IMR-90 (cell line): Measurements from ENCODE around the gene NEK9. TPM values are rescaled to one million over a fixed set of nuclear protein-coding genes. Genes with fewer than 3 reads are reported as not detected.

Experiments
- ATAC-seq: fragments of 200-7000 bp; cut with Tn5 transposase; 2 replicates; pipeline ENCODE4 v1.9.1; 2020; ENCODE audit warnings: low read depth, mild to moderate bottlenecking, moderate library complexity
- BruUV-seq: library from RNA; stranded (reverse); fragments of 400-500 nt; replicated peaks from 2 replicates; lab custom pipeline; 2021; lab: Mats Ljungman, UMichigan
- CTCF ChIA-PET: fragments of 300-600 bp; formaldehyde crosslinking; extraction: SDS; loops from one replicate; lab custom pipeline; 2021; ENCODE audit warnings: antibody characterized with exemption; lab: Yijun Ruan, JAX
- POLR2A ChIA-PET: fragments of 300-600 bp; sonication (Branson Sonifier 250); formaldehyde crosslinking; loops from one replicate; lab custom pipeline; 2022; ENCODE audit warnings: antibody characterized with exemption; ENCODE audit not compliant: unreplicated experiment; lab: Charles Lee
- DNase-seq: peaks from one replicate; pipeline ENCODE4 v3.0.0; 2013
- H2AFZ ChIP-seq: replicated peaks from 2 replicates; pipeline ENCODE3; 2013; ENCODE audit warnings: low read length, mild to moderate bottlenecking; ENCODE audit not compliant: poor library complexity
- H2AK5ac ChIP-seq: 2 replicates; pipeline ENCODE4 v1.6.1; 2013; ENCODE audit warnings: low read depth, low read length, inconsistent platforms
- H2AK9ac ChIP-seq: replicated peaks from 2 replicates; pipeline ENCODE3; 2013; ENCODE audit warnings: mild to moderate bottlenecking, low read depth, low read length, moderate library complexity; ENCODE audit not compliant: poor library complexity
- H2BK120ac ChIP-seq: 2 replicates; pipeline ENCODE4 v1.6.1; 2013; ENCODE audit warnings: low read depth, low read length, inconsistent platforms
- H2BK15ac ChIP-seq: 3 replicates; pipeline ENCODE4 v1.6.1; 2013; ENCODE audit warnings: low read depth, low read length, inconsistent platforms
- H2BK20ac ChIP-seq: 2 replicates; pipeline ENCODE4 v1.6.1; 2013; ENCODE audit warnings: low read depth, mild to moderate bottlenecking, inconsistent platforms, low read length, moderate library complexity
- H2BK5ac ChIP-seq: 2 replicates; pipeline ENCODE4 v1.6.1; 2013; ENCODE audit warnings: mild to moderate bottlenecking, low read depth, low read length, inconsistent platforms; ENCODE audit not compliant: poor library complexity, severe bottlenecking
- H3K14ac ChIP-seq: replicated peaks from 2 replicates; pipeline ENCODE4 v1.6.1; 2013; ENCODE audit warnings: low read depth, low read length, inconsistent platforms
- H3K18ac ChIP-seq: 2 replicates; pipeline ENCODE4 v1.6.1; 2013; ENCODE audit warnings: low read depth, low read length, control low read depth
- H3K23ac ChIP-seq: 2 replicates; pipeline ENCODE4 v1.6.1; 2013; ENCODE audit warnings: low read depth, low read length, inconsistent platforms
- H3K27ac ChIP-seq: 2 replicates; pipeline ENCODE4 v1.5.1; 2013; ENCODE audit warnings: mild to moderate bottlenecking, control low read depth, low read length; ENCODE audit not compliant: insufficient read depth
- H3K27me3 ChIP-seq: 2 replicates; pipeline ENCODE4 v1.6.1; 2013; ENCODE audit warnings: low read length; ENCODE audit not compliant: control insufficient read depth, insufficient read depth
- H3K36me3 ChIP-seq: 2 replicates; pipeline ENCODE4 v1.6.1; 2013; ENCODE audit warnings: low read length, mixed read lengths; ENCODE audit not compliant: control insufficient read depth, insufficient read depth
- H3K4ac ChIP-seq: 2 replicates; pipeline ENCODE4 v1.6.1; 2013; ENCODE audit warnings: low read depth, low read length, inconsistent platforms
- H3K4me1 ChIP-seq: 2 replicates; pipeline ENCODE4 v1.6.1; 2013; ENCODE audit warnings: low read length, mixed read lengths; ENCODE audit not compliant: control insufficient read depth, insufficient read depth
- H3K4me2 ChIP-seq: 2 replicates; pipeline ENCODE4 v1.6.1; 2013; ENCODE audit warnings: low read depth, mild to moderate bottlenecking, control low read depth, low read length, moderate library complexity
- H3K4me3 ChIP-seq: 2 replicates; pipeline ENCODE4 v1.5.1; 2013; ENCODE audit warnings: low read depth, mild to moderate bottlenecking, control low read depth, low read length, moderate library complexity; ENCODE audit not compliant: insufficient read depth
- H3K56ac ChIP-seq: 2 replicates; pipeline ENCODE4 v1.6.1; 2013; ENCODE audit warnings: low read length, inconsistent platforms; ENCODE audit not compliant: insufficient read depth; ENCODE audit errors: extremely low read depth
- H3K79me1 ChIP-seq, 2 experiments: 2 replicates each; pipeline ENCODE4 v1.6.1; 2013; ENCODE audit warnings: low read length in 2 of 2, inconsistent platforms in 1 of 2, low read depth in 1 of 2
- H3K9ac ChIP-seq: 2 replicates; pipeline ENCODE4 v1.6.1; 2013; ENCODE audit warnings: low read depth, low read length, control low read depth
- H3K9me1 ChIP-seq: 2 replicates; pipeline ENCODE4 v1.6.1; 2013; ENCODE audit warnings: low read length, inconsistent platforms; ENCODE audit not compliant: insufficient read depth
- H3K9me3 ChIP-seq: 2 replicates; pipeline ENCODE4 v1.6.1; 2013; ENCODE audit warnings: low read length; ENCODE audit not compliant: control insufficient read depth, insufficient read depth
- H4K20me1 ChIP-seq: 2 replicates; pipeline ENCODE4 v1.6.1; 2013; ENCODE audit warnings: low read length, inconsistent platforms; ENCODE audit not compliant: insufficient read depth
- H4K5ac ChIP-seq: 2 replicates; pipeline ENCODE4 v1.6.1; 2013; ENCODE audit warnings: mild to moderate bottlenecking, low read depth, low read length, control low read depth
- H4K8ac ChIP-seq, 2 experiments: 2 replicates each; pipeline ENCODE4 v1.6.1; 2013; ENCODE audit warnings: low read depth in 2 of 2, low read length in 2 of 2, control low read depth in 1 of 2, inconsistent platforms in 1 of 2
- H4K91ac ChIP-seq: 2 replicates; pipeline ENCODE4 v1.6.1; 2013; ENCODE audit warnings: low read depth, low read length, inconsistent platforms; ENCODE audit not compliant: insufficient read depth
- CEBPB ChIP-seq: IDR thresholded peaks from 2 replicates; pipeline ENCODE4 v1.6.1; 2012; ENCODE audit warnings: low read depth, low read length, improper control_type of control experiment
- CHD1 ChIP-seq: IDR thresholded peaks from 2 replicates; pipeline ENCODE4 v1.6.1; 2012; ENCODE audit warnings: low read depth, low read length, improper control_type of control experiment
- CTCF ChIP-seq: conservative IDR thresholded peaks from 2 replicates; pipeline ENCODE4 v1.5.1; 2012; ENCODE audit warnings: mild to moderate bottlenecking, low read depth, low read length, improper control_type of control experiment
- MAFK ChIP-seq: IDR thresholded peaks from 2 replicates; pipeline ENCODE4 v1.6.1; 2012; ENCODE audit warnings: low read depth, low read length, improper control_type of control experiment
- MAZ ChIP-seq: IDR thresholded peaks from 2 replicates; pipeline ENCODE4 v1.6.1; 2012; ENCODE audit warnings: low read depth, mild to moderate bottlenecking, low read length, improper control_type of control experiment, moderate library complexity, borderline replicate concordance
- MXI1 ChIP-seq: IDR thresholded peaks from 2 replicates; pipeline ENCODE4 v1.6.1; 2012; ENCODE audit warnings: low read depth, mild to moderate bottlenecking, low read length, moderate library complexity, borderline replicate concordance
- NFE2L2 ChIP-seq: fragments of 150-350 bp; IDR thresholded peaks from 2 replicates; pipeline ENCODE4 v1.6.1; 2016; ENCODE audit warnings: low read depth, mild to moderate bottlenecking, low read length
- POLR2A ChIP-seq: IDR thresholded peaks from 2 replicates; pipeline ENCODE4 v1.6.1; 2012; ENCODE audit warnings: mild to moderate bottlenecking, low read depth, low read length
- RAD21 ChIP-seq: IDR thresholded peaks from 2 replicates; pipeline ENCODE4 v1.6.1; 2012; ENCODE audit warnings: low read length, improper control_type of control experiment
- RCOR1 ChIP-seq: IDR thresholded peaks from 2 replicates; pipeline ENCODE4 v1.6.1; 2012; ENCODE audit warnings: mild to moderate bottlenecking, low read length, improper control_type of control experiment; ENCODE audit not compliant: insufficient replicate concordance
- RFX5 ChIP-seq: IDR thresholded peaks from 2 replicates; pipeline ENCODE4 v1.8.0; 2012; ENCODE audit warnings: low read depth, mild to moderate bottlenecking, low read length, moderate library complexity
- SMC3 ChIP-seq: fragments of 150-350 bp; IDR thresholded peaks from 2 replicates; pipeline ENCODE4 v1.6.1; 2016; ENCODE audit warnings: low read depth, mild to moderate bottlenecking, antibody characterized with exemption, low read length, moderate library complexity
- USF2 ChIP-seq: fragments of 150-350 bp; IDR thresholded peaks from 2 replicates; pipeline ENCODE4 v1.6.1; 2017; ENCODE audit warnings: mild to moderate bottlenecking, antibody characterized with exemption, low read length, low read depth
- WGBS, 2 experiments: methylation state at CpG; one replicate each; pipeline versions ENCODE4 v1.1.5 to v1.1.7; 2013; ENCODE audit warnings: missing lambda C conversion rate in 2 of 2; ENCODE audit not compliant: insufficient read length in 1 of 2; ENCODE audit errors: extremely low coverage in 2 of 2; 5-methylcytosine and 5-hydroxymethylcytosine counted together
- dilution Hi-C: fragments of 300-500 bp; cut with HindIII; formaldehyde crosslinking; loops from one replicate; pipeline ENCODE4 v1.14.3; 2018; ENCODE audit warnings: low sequenced_read_pairs; ENCODE audit not compliant: unreplicated experiment
- in situ Hi-C: fragments of 300-500 bp; cut with MboI; formaldehyde crosslinking; loops from 3 replicates; pipeline ENCODE4 v1.14.3; 2019; ENCODE audit warnings: low sequenced_read_pairs, inconsistent platforms, mixed read lengths
- intact Hi-C: fragments of 100-400 bp; cut with micrococcal nuclease; formaldehyde crosslinking; loops from 2 replicates; pipeline ENCODE4 v1.10.0; 2022
- polyA plus RNA-seq, 3 experiments: library from polyadenylated mRNA; depleted of rRNA; stranded (reverse); fragments of >200 nt; gene quantifications; 2 replicates each; pipeline ENCODE4 v1.2.3, GENCODE V29; 2012; ENCODE audit warnings: low replicate concordance in 1 of 3
- total RNA-seq: library from RNA; depleted of rRNA; stranded (reverse); fragments of >200 nt; gene quantifications from 2 replicates; pipeline ENCODE4 v1.2.3, GENCODE V29; 2012
- TF ChIP-seq, protein P1 (sequence below): fragments of 150-350 bp; IDR thresholded peaks from 2 replicates; pipeline ENCODE4 v1.6.1; 2016; ENCODE audit warnings: low read depth, mild to moderate bottlenecking, low read length, moderate library complexity, borderline replicate concordance

Gene NEK9
- total and polyA plus RNA-seq, 2 of the 4 experiments (the other 2 are of a cell fraction): 22.9 to 23.2 TPM

- intact Hi-C loops: loop anchor here (2.0 kb wide), 2 partner anchors 293 to 355 kb away; no protein-coding TSS in a partner anchor
- no peak overlapping the region for H3K18ac ChIP-seq
- H2BK20ac ChIP-seq: no peak overlapping the region
- no peak overlapping the region for H3K27ac ChIP-seq
- no peak overlapping the region for H3K23ac ChIP-seq
- no peak overlapping the region for H3K14ac ChIP-seq
- no peak overlapping the region for H4K5ac ChIP-seq
- no peak for TF ChIP-seq NFE2L2
- TF ChIP-seq CTCF: no peak
- TF ChIP-seq, protein P1, sequence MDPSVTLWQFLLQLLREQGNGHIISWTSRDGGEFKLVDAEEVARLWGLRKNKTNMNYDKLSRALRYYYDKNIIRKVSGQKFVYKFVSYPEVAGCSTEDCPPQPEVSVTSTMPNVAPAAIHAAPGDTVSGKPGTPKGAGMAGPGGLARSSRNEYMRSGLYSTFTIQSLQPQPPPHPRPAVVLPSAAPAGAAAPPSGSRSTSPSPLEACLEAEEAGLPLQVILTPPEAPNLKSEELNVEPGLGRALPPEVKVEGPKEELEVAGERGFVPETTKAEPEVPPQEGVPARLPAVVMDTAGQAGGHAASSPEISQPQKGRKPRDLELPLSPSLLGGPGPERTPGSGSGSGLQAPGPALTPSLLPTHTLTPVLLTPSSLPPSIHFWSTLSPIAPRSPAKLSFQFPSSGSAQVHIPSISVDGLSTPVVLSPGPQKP: no peak
- TF ChIP-seq POLR2A: no peak
- no peak for TF ChIP-seq MAZ
- TF ChIP-seq USF2: no peak
- TF ChIP-seq RCOR1: no peak
- no peak for TF ChIP-seq MAFK
- TF ChIP-seq CEBPB: no peak
- no peak for TF ChIP-seq SMC3
- no peak for TF ChIP-seq MXI1
- TF ChIP-seq RAD21: no peak
- no peak for TF ChIP-seq CHD1
- TF ChIP-seq RFX5: no peak
- no peaks in the 10 kb centered on the region for H3K9me1 ChIP-seq
- ChIA-PET CTCF (no interaction called here), POLR2A (no interaction called here)
- no peak overlapping the region for H2BK5ac ChIP-seq
- in situ Hi-C loops: loop anchor here (5.0 to 10.0 kb wide), 2 partner anchors 169 to 351 kb away; no protein-coding TSS in a partner anchor
- no peak overlapping the region for H3K56ac ChIP-seq
- H3K4me2 ChIP-seq: no peak overlapping the region
- no peaks in the 10 kb centered on the region for H4K20me1 ChIP-seq
- H3K9me3 ChIP-seq: no peaks in the 10 kb centered on the region; the same call in 1 of the 2 replicates
- H3K4me1 ChIP-seq: peaks cover 2% of the 10 kb centered on the region; the same call in 1 of the 2 replicates
- H3K79me1 ChIP-seq: peaks cover 0 to 1% of the 10 kb centered on the region in 2 experiments; a peak in 2 of 4 replicates
- ATAC-seq: no peak
- dilution Hi-C loops: loop anchor here (25.0 kb wide), 1 partner anchor 179 kb away; no protein-coding TSS in a partner anchor
- H2BK15ac ChIP-seq: no peak overlapping the region
- H3K4ac ChIP-seq: no peak overlapping the region
- no peak for DNase-seq
- BruUV-seq: no TSS peak
- H2AFZ ChIP-seq: no peak overlapping the region
- H3K27me3 ChIP-seq: no peaks in the 10 kb centered on the region
- H4K91ac ChIP-seq: no peak overlapping the region
- WGBS, 2 experiments: no CpG with 5 or more reads among the region's 2 CpGs
- H3K4me3 ChIP-seq: no peak overlapping the region
- H2AK5ac ChIP-seq: no peak overlapping the region
- H2BK120ac ChIP-seq: no peak overlapping the region
- peaks cover 14% of the 10 kb centered on the region for H3K36me3 ChIP-seq
- no peak overlapping the region for H2AK9ac ChIP-seq
- H4K8ac ChIP-seq: no peak overlapping the region
- no peak overlapping the region for H3K9ac ChIP-seq
Observed at GRCh38 chr14:75133597-75133996, 6.7 kb upstream of the NEK9 start.
